Stimulated activated CD8-positive, alpha-beta memory T cell treated with anti-CD3 and anti-CD28 coated beads, Interleukin-12 subunit alpha, Interleukin-12 subunit beta, amount 100 ng/mL, for 24 hours (primary cell): Measurements from ENCODE around the gene C17orf78.
"Not testable (repeated sequence)": the region's sequence is repeated elsewhere in the genome, so short reads cannot be mapped to it uniquely, and the experiment has no call there.

ENCODE experiments used
- DNase-seq: peaks from one replicate; pipeline ENCODE4 v3.0.0-alpha.2; 2020; ENCODE audit errors: extremely low read depth

C17orf78 gene

GRCh38 chr17:37375706-37376105 lies at the start of gene C17orf78:
C17orf78 (plus strand) TSS chr17:37375985; CDS start chr17:37376093, 108 bp downstream.
- DNase-seq, result no peak

GRCh38 chr17:37327341-37328090 lies 48.3 kb upstream of the C17orf78 start:
- DNase-seq, result no peak

GRCh38 chr17:37338847-37339246 lies 36.9 kb upstream of the C17orf78 start:
- DNase-seq, result no peak

- no peak for DNase-seq
These were observed 36.5 kb upstream of the C17orf78 start for GRCh38 chr17:37339321-37339720.

GRCh38 chr17:37340804-37341203 lies 35.0 kb upstream of the C17orf78 start:
- no peak for DNase-seq

GRCh38 chr17:37342589-37342988 lies 33.2 kb upstream of the C17orf78 start:
- no peak for DNase-seq

- DNase-seq, result no peak
These were observed 31.3 kb upstream of the C17orf78 start for GRCh38 chr17:37344519-37344918.

GRCh38 chr17:37346863-37347402 lies 28.9 kb upstream of the C17orf78 start:
- not testable (repeated sequence) for DNase-seq

- DNase-seq, result not testable (repeated sequence)
These were observed 18.8 kb upstream of the C17orf78 start for GRCh38 chr17:37356796-37357569.

- DNase-seq, result no peak
These were observed 17.5 kb upstream of the C17orf78 start for GRCh38 chr17:37358098-37358829.

GRCh38 chr17:37358830-37359681 lies 16.7 kb upstream of the C17orf78 start:
- peak; percentile 80 for DNase-seq

- no peak for DNase-seq
These were observed 16.1 kb upstream of the C17orf78 start for GRCh38 chr17:37359682-37360188.

GRCh38 chr17:37360632-37361031 lies 15.2 kb upstream of the C17orf78 start:
- DNase-seq, result no peak

- DNase-seq, result no peak
These were observed 14.2 kb upstream of the C17orf78 start for GRCh38 chr17:37361543-37361942.

- DNase-seq, result no peak
These were observed 10.2 kb upstream of the C17orf78 start for GRCh38 chr17:37365589-37365988.

GRCh38 chr17:37368577-37368976 lies 7.2 kb upstream of the C17orf78 start:
- DNase-seq, result no peak

GRCh38 chr17:37373530-37374159 lies 2.1 kb upstream of the C17orf78 start:
- DNase-seq, result no peak

GRCh38 chr17:37382056-37382455 lies 6.3 kb downstream of the C17orf78 start:
- no peak for DNase-seq

- DNase-seq, result no peak
These were observed 8.9 kb downstream of the C17orf78 start for GRCh38 chr17:37384560-37385149.

- no peak for DNase-seq
These were observed 9.7 kb downstream of the C17orf78 start for GRCh38 chr17:37385474-37385990.
